HCT116 (cell line): Measurements from ENCODE around the gene ERBB4. TPM values are rescaled to one million over a fixed set of nuclear protein-coding genes. Genes with fewer than 3 reads are reported as not detected.

Experiments
- ATAC-seq: fragments of 200-7000 bp; cut with Tn5 transposase; 2 replicates; pipeline ENCODE4 v1.9.1; 2020; ENCODE audit warnings: mild to moderate bottlenecking, moderate library complexity
- BruUV-seq: library from RNA; stranded (reverse); fragments of 400-500 nt; replicated peaks from 2 replicates; lab custom pipeline; 2021; lab: Mats Ljungman, UMichigan
- CTCF ChIA-PET: fragments of 300-600 bp; sonication (Branson Sonifier 250); formaldehyde crosslinking; loops from one replicate; lab custom pipeline; 2021; ENCODE audit warnings: antibody characterized with exemption; lab: Charles Lee
- POLR2A ChIA-PET: fragments of 300-600, 350-600 bp; sonication (Branson Sonifier 250); formaldehyde crosslinking; loops from one replicate; lab custom pipeline; 2021; ENCODE audit warnings: antibody characterized with exemption; lab: Charles Lee
- RAD21 ChIA-PET, 2 experiments: fragments of 300-600 bp; sonication (Branson Sonifier 250); formaldehyde crosslinking; loops; one replicate each; lab custom pipeline; 2023; ENCODE audit warnings: low total read pairs in 2 of 2; ENCODE audit not compliant: uncharacterized antibody in 2 of 2, unreplicated experiment in 2 of 2, low non-redundant PET in 1 of 2; lab: Charles Lee
- DNase-seq: peaks from one replicate; pipeline ENCODE4 v3.0.0-alpha.2; 2010; ENCODE audit warnings: low read depth, low spot score
- H2AFZ ChIP-seq: fragments of 200-600 bp; shearing (Covaris generic), sonication (generic); 2 replicates; pipeline ENCODE4 v1.6.1; 2017; ENCODE audit warnings: low read depth, mixed run types, mixed read lengths, antibody characterized with exemption, low read length; ENCODE audit not compliant: poor library complexity, severe bottlenecking
- H3K27ac ChIP-seq: 2 replicates; pipeline ENCODE4 v1.5.1; 2012; ENCODE audit warnings: low read depth, low read length
- H3K27me3 ChIP-seq: fragments of 200-600 bp; sonication (generic); 2 replicates; pipeline ENCODE4 v1.6.1; 2016; ENCODE audit warnings: mixed run types, low read length, mixed read lengths; ENCODE audit not compliant: insufficient read depth
- H3K36me3 ChIP-seq, 2 experiments: fragments of 200-500 bp in 1 of 2; fragments of 200-600 bp in 1 of 2; sonication (Bioruptor generic) in 1 of 2; sonication (generic) in 1 of 2; 2 replicates each; pipeline versions ENCODE4 v1.5.1 to v1.6.1; 2014 to 2016; ENCODE audit warnings: low read length in 2 of 2, inconsistent platforms in 1 of 2, mixed read lengths in 1 of 2, mixed run types in 1 of 2; ENCODE audit not compliant: insufficient read depth in 2 of 2, control insufficient read depth in 1 of 2
- H3K4me1 ChIP-seq, 2 experiments: fragments of 200-600 bp in 1 of 2; sonication (generic) in 1 of 2; 2 replicates each; pipeline versions ENCODE4 v1.5.1 to v1.6.1; 2012 to 2017; ENCODE audit warnings: low read length in 2 of 2, inconsistent platforms in 1 of 2, mild to moderate bottlenecking in 1 of 2, mixed read lengths in 1 of 2, mixed run types in 1 of 2, moderate library complexity in 1 of 2; ENCODE audit not compliant: insufficient read depth in 2 of 2, control insufficient read depth in 1 of 2
- H3K4me2 ChIP-seq: fragments of 200-600 bp; sonication (generic); 2 replicates; pipeline ENCODE4 v1.6.1; 2017; ENCODE audit warnings: mixed run types, low read length, mixed read lengths
- H3K4me3 ChIP-seq, 2 experiments: fragments of 200-600 bp in 1 of 2; sonication (generic) in 1 of 2; replicated peaks in 1 of 2; 2 replicates each; pipeline ENCODE4 v1.5.1; 2011 to 2016; ENCODE audit warnings: low read length in 2 of 2, control low read depth in 1 of 2, low read depth in 1 of 2, mild to moderate bottlenecking in 1 of 2, mixed read lengths in 1 of 2, mixed run types in 1 of 2
- H3K79me2 ChIP-seq: fragments of 200-600 bp; sonication (generic); 2 replicates; pipeline ENCODE4 v1.6.1; 2017; ENCODE audit warnings: mild to moderate bottlenecking, mixed run types, low read length, moderate library complexity, mixed read lengths; ENCODE audit not compliant: insufficient read depth
- H3K9ac ChIP-seq: fragments of 200-600 bp; sonication (generic); 2 replicates; pipeline ENCODE4 v1.6.1; 2016; ENCODE audit warnings: low read length, mixed read lengths
- H3K9me2 ChIP-seq: fragments of 200-600 bp; sonication (generic), shearing (Covaris generic); 2 replicates; pipeline ENCODE4 v1.6.1; 2017; ENCODE audit warnings: mixed run types, mild to moderate bottlenecking, moderate library complexity; ENCODE audit not compliant: insufficient read depth
- H3K9me3 ChIP-seq, 2 experiments: fragments of 200-500 bp in 1 of 2; fragments of 200-600 bp in 1 of 2; sonication (Bioruptor generic) in 1 of 2; sonication (generic) in 1 of 2; 2 replicates each; pipeline ENCODE4 v1.6.1; 2014 to 2017; ENCODE audit warnings: low read length in 2 of 2, mixed read lengths in 2 of 2, inconsistent platforms in 1 of 2, low read depth in 1 of 2, mild to moderate bottlenecking in 1 of 2, mixed run types in 1 of 2, moderate library complexity in 1 of 2; ENCODE audit not compliant: control insufficient read depth in 1 of 2, insufficient read depth in 1 of 2
- H4K20me1 ChIP-seq: fragments of 200-600 bp; sonication (generic), shearing (Covaris generic); 2 replicates; pipeline ENCODE4 v1.6.1; 2017; ENCODE audit warnings: mixed run types, mild to moderate bottlenecking, moderate library complexity; ENCODE audit not compliant: insufficient read depth
- CTCF ChIP-seq, 3 experiments: fragments of 200-600 bp in 1 of 3; sonication (generic) in 1 of 3; IDR thresholded peaks in 2 of 3; conservative IDR thresholded peaks in 1 of 3; 2 replicates each; pipeline ENCODE4 v1.5.1; 2012 to 2017; ENCODE audit warnings: low read depth in 2 of 3, low read length in 2 of 3, antibody characterized with exemption in 1 of 3, borderline replicate concordance in 1 of 3, control low read depth in 1 of 3, mild to moderate bottlenecking in 1 of 3, mixed read lengths in 1 of 3, mixed run types in 1 of 3, moderate library complexity in 1 of 3; ENCODE audit not compliant: insufficient read depth in 1 of 3
- RAD21 ChIP-seq: IDR thresholded peaks from 2 replicates; pipeline ENCODE4 v1.6.1; 2012; ENCODE audit warnings: low read depth, mild to moderate bottlenecking
- intact Hi-C: fragments of 100-400 bp; cut with micrococcal nuclease; formaldehyde crosslinking; loops from 2 replicates; pipeline ENCODE4 v1.10.0; 2022
- total RNA-seq: library from RNA; stranded (reverse); gene quantifications from one replicate; pipeline ENCODE4 v1.2.1, GENCODE V29; 2021; ENCODE audit not compliant: unreplicated experiment
- TF ChIP-seq, protein P1 (sequence below): IDR thresholded peaks from 2 replicates; pipeline ENCODE4 v1.6.1; 2012; ENCODE audit warnings: low read depth

The ERBB4 gene
- total RNA-seq, 1 experiment from 2014 or later, result 0.10 TPM

DNA sequence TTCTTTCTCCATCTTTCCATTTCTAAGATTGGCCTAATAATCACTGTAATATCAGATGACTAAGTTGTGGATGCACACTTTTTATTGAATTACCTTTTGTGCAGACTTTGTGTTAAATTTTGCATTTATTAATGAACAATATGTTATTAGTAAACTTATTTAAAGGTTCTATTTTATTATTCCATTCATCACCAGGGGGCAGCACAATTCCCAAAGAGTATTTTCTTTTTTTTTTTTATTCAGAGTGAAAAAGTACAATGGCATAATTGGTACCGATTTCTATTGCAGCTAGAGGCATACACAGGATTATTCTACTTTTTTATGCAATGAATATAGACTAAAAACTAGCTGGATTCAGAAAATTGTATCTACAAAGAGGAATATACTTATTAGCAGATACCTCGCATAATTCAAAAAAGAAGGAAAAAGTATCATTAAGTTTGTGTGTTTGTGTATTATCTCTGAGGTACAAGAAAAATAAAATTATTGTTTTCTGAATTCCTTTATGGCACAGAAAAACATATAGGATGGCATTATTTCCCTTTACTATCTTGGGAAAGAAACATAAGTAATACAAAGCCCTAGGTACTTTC lies 390.6 kb downstream of the ERBB4 start:
- no peak for ATAC-seq
- no peaks in the 10 kb centered on the region for H4K20me1 ChIP-seq
- BruUV-seq, result no TSS peak
- no peaks in the 10 kb centered on the region for H3K36me3 ChIP-seq
- H3K9me3 ChIP-seq, result no peaks in the 10 kb centered on the region
- ChIA-PET CTCF (interaction anchor here (0.8 kb wide), 1 partner anchor 420 kb away, joined by 4 read pairs; no protein-coding TSS in a partner anchor), POLR2A (no interaction called here), RAD21 (no interaction called here)
- DNase-seq, result no peak
- no peaks in the 10 kb centered on the region for H3K27me3 ChIP-seq
- H3K27ac ChIP-seq, result no peak overlapping the region
- H3K4me1 ChIP-seq, result no peaks in the 10 kb centered on the region
- H3K4me3 ChIP-seq, result no peak overlapping the region
- no peaks in the 10 kb centered on the region for H3K79me2 ChIP-seq
- H3K9ac ChIP-seq, result no peak overlapping the region
- intact Hi-C loops, result loop anchor here (1.0 to 10.0 kb wide), 4 partner anchors 99 to 419 kb away; no protein-coding TSS in a partner anchor
- peak overlapping the region; percentile 66 for H2AFZ ChIP-seq
- no peak overlapping the region for H3K4me2 ChIP-seq
- H3K9me2 ChIP-seq, result no peaks in the 10 kb centered on the region
- peak; percentile 53 for TF ChIP-seq RAD21
- peak; percentile 35 to 54 (median 49); a peak in 4 of 6 replicates for TF ChIP-seq CTCF (IDR thresholded peaks at IDR 0.05 in 2 of 3, conservative IDR thresholded peaks at IDR 0.05 in 1 of 3; ENCODE audit: borderline replicate concordance in 1 of 3, insufficient read depth in 1 of 3, low read depth in 2 of 3, low read length in 2 of 3)
- TF ChIP-seq, protein P1, sequence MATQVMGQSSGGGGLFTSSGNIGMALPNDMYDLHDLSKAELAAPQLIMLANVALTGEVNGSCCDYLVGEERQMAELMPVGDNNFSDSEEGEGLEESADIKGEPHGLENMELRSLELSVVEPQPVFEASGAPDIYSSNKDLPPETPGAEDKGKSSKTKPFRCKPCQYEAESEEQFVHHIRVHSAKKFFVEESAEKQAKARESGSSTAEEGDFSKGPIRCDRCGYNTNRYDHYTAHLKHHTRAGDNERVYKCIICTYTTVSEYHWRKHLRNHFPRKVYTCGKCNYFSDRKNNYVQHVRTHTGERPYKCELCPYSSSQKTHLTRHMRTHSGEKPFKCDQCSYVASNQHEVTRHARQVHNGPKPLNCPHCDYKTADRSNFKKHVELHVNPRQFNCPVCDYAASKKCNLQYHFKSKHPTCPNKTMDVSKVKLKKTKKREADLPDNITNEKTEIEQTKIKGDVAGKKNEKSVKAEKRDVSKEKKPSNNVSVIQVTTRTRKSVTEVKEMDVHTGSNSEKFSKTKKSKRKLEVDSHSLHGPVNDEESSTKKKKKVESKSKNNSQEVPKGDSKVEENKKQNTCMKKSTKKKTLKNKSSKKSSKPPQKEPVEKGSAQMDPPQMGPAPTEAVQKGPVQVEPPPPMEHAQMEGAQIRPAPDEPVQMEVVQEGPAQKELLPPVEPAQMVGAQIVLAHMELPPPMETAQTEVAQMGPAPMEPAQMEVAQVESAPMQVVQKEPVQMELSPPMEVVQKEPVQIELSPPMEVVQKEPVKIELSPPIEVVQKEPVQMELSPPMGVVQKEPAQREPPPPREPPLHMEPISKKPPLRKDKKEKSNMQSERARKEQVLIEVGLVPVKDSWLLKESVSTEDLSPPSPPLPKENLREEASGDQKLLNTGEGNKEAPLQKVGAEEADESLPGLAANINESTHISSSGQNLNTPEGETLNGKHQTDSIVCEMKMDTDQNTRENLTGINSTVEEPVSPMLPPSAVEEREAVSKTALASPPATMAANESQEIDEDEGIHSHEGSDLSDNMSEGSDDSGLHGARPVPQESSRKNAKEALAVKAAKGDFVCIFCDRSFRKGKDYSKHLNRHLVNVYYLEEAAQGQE, result no peak
